GM21576 (cell line): ENCODE data around the gene KLKB1.
"Not testable (repeated sequence)": the region's sequence is repeated elsewhere in the genome, so short reads cannot be mapped to it uniquely, and the experiment has no call there.

ENCODE experiments used
- ATAC-seq: cut with Tn5 transposase; IDR thresholded peaks from one replicate; pipeline ENCODE4 v1.9.1; 2021; ENCODE audit warnings: mild to moderate bottlenecking, moderate library complexity; ENCODE audit not compliant: unreplicated experiment

KLKB1 gene

DNA sequence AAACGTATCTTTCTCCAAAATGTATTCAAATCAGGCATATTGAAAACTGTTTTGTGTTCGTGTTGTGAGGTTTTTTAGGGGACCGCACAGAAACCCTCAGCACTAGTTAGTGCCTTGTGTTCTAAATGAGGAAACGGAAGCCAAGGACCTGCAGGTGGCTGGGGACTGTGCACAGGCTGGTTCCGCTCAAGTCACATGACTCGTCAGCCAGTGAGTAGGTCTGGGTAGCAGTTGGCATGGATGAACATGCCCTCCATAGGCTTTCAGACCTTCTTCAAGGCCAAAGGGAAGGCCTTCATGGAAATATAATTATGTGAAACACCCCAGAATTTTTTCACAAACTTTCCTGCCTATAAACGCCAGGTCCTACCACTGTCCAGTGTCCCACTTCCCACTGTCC, 37.4 kb downstream of the KLKB1 start:
- no peak for ATAC-seq

DNA sequence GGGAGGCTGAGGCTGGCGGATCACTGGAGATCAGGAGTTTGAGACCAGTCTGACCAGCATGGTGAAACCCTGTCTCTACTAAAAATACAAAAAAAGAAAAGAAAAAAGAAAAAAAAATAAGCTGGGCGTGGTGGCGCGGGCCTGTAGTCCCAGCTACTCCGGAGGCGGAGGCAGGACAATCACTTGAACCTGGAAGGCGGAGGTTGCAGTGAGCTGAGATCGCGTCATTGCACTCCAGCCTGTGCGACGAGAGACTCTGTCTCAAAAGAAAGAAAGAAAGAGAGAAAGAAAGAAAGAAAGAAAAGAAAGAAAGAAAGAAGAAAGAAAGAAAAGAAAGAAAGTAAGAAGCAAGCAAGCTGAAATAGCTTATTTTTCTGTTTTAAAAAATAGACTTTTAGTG, 37.9 kb downstream of the KLKB1 start:
- ATAC-seq, result not testable (repeated sequence)

DNA sequence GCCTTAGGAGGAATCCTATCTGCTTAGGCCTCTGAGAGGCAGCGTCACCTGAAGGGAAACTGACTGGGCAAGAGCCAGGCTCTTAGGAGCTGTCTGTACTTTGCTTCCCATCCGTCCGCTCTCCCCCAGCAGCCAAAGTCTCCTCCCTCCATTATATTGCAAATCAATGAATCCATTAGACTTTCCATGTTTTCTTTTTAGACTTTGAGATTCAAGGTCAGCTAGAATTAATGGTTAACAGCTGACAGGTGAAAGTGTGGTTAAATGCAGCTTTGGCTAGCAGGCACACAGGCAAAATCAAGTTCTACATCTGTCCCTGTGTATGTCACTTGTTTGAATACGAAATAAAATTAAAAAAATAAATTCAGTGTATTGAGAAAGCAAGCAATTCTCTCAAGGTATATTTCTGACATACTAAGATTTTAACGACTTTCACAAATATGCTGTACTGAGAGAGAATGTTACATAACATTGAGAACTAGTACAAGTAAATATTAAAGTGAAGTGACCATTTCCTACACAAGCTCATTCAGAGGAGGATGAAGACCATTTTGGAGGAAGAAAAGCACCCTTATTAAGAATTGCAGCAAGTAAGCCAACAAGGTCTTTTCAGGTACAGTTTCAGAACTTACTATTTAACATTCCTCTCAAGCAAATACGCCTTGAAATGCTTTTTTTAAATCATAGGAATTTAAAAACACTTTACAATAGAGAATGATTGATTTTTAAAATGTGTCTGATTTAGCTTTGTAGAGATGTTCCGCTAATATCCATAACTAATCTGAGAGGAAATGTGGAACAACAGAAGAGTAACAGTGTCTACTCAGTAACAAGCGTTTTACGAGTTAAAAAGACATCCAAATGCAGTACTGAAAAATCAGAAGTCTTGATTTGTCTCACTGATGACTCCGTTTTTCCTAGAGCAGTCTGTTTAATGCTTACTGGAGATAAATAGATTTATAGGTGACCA, 38.7 kb downstream of the KLKB1 start, which contains the start of gene F11:
F11 (plus strand) TSS at position 507 of the 970 bp plus-strand sequence. CDS start 948 bp downstream, outside the sequence.
- no peak for ATAC-seq

DNA sequence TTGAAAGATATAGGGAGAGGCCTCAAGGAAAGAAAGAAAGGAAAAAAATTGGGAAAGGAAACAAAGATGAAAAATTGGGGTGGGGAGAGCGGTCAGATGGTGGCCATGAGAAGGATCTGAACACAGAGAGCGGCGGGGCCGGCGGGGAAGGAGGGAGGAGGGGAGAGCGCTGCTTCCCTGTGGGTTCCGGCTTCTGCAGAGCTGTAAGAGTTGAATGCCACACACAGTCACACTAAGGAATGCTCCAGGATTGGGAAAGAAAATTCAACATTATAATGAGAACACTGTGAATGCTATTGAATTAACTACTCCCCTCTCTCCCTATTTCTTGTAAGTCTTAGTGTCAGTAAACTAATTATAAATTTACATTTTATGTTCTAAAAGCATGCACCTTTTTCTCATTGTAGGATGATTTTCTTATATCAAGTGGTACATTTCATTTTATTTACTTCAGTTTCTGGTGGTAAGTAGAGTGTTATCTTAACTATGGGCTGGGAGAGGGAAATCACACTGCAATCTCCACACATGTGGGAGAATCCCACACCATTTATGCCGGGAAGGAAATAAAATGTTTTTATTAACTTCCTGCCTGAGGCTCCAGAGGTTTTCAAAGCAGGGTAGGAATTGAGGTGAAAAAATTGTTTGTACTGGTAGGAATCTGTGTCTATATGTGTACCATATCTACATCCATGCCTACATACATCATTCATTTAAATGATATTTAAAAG, 39.6 kb downstream of the KLKB1 start:
- no peak for ATAC-seq

DNA sequence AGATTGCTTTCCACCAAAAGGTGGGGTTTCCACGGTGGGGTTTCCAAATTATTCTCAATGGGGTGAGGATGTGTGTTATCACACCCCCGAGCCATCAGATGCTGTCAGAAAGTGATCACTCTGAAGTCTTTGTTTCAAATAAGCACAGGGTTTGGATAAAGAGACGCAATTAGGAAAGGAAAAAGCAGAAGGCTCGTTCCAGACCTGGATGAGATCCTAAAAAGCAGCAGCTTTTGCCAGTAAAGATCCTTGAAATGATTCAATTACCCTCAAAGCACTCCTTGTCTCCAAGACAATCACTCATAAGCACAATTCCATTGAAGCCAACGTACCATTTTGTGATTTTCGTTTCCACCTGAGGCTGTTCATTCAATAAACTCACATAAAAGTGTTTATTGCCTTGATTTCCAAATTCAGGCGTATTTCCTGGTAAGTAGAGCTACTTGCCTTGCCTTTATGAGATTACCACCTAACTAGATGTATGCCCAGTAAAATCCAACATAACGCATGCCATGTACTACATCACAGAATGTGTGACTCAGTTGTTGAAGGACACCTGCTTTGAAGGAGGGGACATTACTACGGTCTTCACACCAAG, 43.9 kb downstream of the KLKB1 start:
- ATAC-seq, result no peak

DNA sequence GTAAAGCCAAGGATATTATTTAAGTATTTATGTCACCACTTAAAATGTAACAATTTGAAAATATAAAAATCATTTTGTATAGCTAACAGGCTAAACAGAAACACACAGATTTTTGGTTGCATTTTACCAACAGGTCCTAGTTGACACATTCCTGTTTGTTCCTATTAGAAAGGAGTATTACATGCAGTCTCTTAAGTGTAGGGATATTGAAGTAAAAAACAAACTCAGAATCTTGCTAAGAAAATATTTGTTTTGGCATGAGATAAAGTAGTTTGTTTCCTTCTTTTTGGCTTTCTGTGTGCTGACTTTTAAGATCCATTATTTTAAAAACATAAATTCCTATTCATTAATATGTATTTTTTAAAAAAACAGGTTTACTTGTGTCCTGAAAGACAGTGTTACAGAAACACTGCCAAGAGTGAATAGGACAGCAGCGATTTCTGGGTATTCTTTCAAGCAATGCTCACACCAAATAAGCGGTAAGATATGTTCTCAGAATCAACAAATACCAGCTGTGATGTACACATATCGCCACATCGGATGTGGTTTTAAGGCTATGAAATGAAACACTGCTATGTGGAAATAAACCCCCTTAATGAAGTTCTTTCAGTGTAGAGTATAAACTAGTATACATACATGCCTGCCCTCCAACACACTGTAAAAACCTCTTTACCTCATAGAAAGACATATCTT, 45.5 kb downstream of the KLKB1 start:
- no peak for ATAC-seq

DNA sequence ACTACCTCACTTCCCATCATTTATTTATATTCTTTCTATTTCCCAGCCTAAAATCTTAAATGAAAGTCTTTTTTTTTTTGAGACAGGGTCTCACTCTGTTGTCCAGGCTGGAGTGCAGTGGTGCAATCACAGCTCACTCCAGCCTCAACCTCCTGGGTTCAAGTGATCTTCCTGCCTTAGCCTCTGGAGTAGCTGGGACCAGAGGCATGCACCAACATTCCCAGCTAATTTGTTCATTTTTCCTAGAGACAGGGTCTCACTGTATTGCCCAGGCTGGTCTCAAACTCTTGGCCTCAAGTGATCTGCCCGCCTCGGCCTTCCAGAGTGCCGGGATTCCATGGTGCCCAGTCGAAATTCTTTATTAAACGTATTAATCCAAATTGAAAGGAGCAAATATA, 46.1 kb downstream of the KLKB1 start:
- ATAC-seq, result not testable (repeated sequence)

DNA sequence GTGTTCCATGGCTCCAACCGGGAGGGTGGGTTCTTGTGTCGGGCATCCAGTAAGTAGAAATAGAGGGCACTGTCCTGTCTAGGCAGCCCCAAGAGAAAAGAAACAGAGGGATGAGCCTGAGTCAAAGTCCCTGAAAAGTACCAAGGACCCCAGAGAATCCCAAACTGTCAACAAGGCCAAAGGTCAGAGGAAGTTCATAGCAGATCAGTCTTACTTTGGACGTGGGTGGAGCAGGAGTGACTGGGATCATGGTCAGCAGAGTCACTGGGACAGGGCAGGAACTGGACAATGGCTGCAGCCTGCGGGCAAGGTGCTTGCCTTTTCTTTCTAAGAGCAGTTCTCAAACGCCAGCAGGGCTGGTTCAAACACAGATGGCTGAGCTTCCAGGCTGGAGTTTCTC, 56.0 kb downstream of the KLKB1 start:
- ATAC-seq, result no peak

DNA sequence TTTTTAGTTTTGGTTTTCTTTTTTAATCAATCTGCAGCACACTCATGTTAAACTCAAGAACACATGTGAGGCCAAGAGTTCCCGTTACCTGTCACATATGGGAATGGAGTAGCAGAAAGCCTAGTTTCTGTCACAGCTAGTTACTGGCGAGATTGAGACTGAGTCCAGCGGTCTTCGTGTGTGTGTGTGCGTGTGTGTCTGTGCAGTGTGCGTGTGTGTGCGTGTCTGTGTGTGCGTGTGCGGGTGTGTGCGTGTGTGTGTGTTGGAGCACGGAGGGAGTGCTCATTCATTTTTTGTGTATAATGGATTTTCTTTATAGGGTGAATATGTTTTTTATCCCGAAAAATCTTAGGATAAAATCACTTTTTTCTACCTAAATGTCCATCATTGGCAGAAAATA, 57.8 kb downstream of the KLKB1 start:
- no peak for ATAC-seq

DNA sequence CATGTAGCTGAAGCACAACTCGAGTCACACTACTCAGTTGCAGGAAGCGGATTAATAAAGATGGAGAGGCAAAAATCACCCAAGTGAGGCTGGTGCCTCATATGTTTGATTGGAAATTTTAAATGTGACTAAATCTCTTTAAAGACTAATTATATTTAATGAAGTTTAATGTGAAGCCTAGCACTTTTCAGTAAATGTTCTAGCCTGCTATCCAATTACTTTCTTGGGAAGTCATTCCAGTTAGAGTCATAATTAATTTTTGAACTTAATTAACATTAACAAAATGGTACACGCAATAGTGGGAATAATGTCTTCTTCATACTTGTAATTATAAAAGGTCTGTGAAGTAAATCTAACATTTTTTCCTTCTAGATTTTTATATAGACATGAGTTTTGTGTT, 59.3 kb downstream of the KLKB1 start:
- no peak for ATAC-seq

DNA sequence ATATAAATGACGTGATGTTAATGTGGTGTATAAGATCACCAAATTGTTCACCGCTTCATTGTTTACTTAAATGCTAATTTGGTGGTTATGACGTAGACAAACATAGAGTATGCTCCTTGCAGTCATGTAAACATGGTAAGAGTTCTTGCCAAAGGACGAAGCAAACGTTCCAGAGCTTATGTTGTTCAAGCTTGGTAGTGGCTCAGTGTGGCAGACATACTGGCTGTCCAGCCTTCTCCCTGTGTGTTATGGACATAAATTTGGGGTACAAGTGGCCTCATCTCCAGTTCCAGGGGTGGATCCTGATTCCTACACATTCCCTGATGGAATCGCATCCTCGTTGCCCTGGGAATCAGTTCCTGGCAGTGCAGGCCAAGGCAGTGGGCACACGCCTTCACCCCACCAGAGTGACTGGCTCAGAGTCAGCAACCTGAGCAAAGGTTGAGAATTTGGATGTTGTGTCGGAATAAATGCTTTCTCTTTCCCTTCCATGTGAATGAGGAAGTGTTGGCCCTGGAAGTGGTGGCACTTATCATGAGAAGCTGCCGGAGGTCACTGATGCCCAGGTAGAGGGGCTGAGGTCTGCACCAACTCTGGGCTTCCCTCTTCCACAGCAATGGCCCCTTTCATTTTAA, 64.1 kb downstream of the KLKB1 start:
- no peak for ATAC-seq

DNA sequence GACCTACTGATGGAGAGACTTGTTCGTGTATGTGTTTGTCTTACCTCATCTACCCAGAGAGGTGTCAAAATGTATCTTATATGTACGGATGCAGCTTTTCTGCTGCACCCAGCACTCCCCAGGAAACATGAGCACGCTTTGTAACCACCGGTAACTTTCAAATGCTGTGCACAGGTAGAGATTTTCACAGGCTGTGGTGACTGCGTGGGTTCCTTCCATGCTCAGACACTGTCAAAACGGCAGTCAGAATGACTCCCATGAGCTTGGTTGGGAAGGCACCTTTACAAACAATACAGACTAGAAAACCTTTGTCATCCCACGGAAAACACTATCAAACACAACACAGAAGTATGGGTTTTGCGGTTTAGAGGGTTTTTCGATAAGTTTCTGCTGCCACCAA, 66.9 kb downstream of the KLKB1 start:
- no peak for ATAC-seq

DNA sequence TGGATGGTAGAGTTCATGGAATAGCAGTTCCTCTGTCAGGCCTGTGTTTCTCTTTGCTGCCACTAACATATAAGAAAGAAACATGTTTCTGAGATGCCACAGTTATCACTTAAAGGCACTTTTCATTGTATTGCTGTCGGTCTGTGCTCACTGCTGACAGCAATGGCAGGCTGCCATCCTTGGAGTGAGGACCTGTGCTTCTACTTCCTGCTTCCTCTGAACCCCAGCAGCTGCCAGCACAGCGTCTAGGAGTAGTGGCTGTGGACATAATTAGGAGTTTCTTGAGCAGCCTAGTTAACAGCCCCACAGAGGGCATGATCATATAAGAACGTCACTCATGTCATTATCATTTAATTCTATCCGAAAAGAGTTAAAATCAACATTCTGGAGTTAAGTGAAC, 69.2 kb downstream of the KLKB1 start:
- no peak for ATAC-seq

DNA sequence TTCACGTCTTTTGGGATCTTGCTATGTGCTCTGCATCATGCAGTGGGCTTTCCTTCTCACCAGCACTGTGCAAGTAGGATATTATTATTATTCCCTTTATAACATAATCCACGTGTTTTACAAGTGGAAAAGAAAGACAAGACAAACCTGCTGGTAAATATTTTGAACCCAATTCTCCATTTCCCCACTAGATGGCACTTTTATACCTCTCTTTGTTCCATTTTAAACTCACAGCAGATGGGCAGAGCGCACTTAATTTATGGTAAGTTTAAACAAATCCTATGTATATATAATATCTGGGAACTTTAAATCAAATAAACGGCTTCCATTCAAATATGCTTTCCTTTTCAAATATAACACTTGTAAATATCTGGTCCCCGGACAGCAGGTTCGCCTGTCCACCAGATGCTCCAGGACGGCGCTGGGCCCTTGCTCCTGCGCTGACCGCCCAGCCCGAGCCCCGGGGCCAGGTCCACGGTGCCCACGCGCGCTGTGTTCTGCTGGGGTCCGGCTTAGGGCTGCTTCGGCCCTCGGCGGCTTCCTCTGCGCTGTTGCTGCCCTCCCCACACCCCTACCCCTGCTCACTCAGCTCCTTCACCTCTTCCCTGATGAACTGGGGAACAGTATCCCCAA, 69.8 kb downstream of the KLKB1 start:
- no peak for ATAC-seq

DNA sequence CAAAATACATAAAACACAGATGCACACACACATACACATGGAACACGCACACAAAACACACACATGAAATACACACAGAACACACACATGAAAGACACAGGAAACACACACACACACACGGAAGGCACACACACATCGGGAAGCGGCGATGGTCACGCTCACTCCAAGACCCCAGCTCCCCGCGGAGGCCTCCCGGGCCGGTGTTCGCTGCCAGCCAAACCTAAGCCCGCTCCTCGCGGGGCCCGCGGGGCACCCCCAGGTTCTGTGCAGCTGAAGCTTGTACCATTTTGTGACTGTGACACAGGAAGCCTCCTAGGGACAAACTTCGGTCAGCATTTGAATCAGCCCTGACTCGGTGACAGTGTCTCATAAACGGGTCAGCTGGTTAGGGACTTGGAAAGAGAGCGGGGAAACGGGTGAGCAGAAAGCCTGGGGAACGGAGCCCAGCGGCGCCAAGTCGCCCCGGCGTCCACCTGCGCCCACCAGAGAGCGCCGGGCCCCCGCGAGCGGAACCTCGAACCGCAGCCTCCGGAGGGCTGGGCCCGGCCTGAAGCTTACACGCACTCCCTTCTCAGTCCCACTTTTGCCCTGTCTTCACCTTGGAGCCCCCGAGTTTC, 70.8 kb downstream of the KLKB1 start:
- no peak for ATAC-seq

DNA sequence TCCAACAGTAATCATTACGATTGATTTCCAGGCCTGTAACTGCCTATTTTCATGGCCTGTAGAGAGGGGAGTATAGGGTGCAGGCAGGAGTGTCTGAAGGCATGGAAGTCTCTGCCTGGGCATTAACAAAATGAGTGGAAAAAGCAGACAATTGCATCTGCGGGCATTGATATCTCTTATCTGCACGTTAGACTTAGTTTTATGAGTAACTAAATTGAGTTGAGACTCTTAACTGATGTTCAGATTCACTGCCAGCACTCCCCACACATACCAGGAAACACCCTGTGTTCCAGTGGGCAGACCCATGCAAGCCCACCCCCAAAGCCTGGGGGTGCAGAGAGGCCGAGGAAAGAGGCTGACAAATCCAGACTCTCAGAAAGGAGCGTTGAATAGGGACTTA, 72.0 kb downstream of the KLKB1 start:
- ATAC-seq, result no peak

DNA sequence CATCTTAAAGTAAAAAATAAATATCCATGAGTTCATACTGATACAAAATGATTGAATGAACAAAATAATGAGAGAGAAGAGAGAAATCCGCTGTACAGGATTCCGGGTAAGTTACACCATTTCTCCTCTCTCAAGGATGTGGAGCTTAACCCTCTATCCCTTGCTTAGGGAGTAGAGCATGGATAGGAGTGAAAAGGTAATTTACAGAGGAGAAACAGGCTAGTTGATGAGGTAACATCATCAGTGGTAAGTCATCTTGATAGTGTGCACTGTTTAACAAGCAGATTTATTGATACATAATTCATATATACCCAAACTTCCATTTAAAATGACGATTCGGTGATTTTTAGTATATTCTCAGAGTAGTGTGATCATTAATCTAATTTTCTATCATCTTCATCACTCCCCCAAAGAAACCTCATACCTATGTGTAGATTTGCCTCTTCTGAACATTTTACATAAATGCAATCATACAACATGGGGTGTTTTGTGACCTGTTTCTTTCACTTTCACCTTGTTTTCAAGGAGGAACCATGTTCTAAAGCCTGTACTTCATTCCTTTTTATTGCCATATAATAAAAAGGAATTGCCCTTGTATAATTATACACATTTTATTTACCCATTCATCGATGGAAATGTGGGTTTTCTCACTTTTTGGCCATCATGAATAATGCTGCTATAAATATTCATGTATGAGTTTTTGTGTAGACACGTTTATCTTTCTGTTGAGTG, 73.5 kb downstream of the KLKB1 start:
- no peak for ATAC-seq

DNA sequence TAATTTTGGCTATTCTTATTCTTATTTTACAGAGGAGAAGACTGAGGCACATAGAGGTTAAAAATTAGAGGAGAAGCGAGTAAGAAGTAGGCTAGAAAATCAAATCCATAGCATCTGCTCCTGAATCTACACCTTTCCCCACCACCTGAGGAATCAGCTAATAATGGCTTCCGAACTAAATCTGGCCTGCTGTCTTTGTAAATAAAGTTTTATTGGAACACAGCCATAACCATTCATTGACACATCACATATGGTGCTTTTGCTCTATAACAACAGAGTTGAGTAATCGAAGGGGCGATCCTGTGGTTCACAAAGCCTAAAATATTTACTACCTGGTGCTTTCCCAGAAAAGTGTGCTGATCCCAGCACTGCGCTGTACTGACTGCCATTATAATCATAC, 76.9 kb downstream of the KLKB1 start:
- ATAC-seq, result no peak
